Caco-2 (cell line): ENCODE data around the gene CYSLTR2. TPM values are rescaled to one million over a fixed set of nuclear protein-coding genes. Genes with fewer than 3 reads are reported as not detected.

ENCODE experiments used
- BruUV-seq: library from RNA; stranded (reverse); fragments of 400-500 nt; replicated peaks from 2 replicates; lab custom pipeline; 2021; lab: Mats Ljungman, UMichigan
- CTCF ChIA-PET: fragments of 300-600 bp; sonication (Branson Sonifier 250); formaldehyde crosslinking; loops from one replicate; lab custom pipeline; 2022; ENCODE audit warnings: antibody characterized with exemption; lab: Charles Lee
- POLR2A ChIA-PET: fragments of 300-600 bp; sonication (Branson Sonifier 250); formaldehyde crosslinking; loops from one replicate; lab custom pipeline; 2022; ENCODE audit warnings: antibody characterized with exemption; lab: Charles Lee
- DNase-seq, 2 experiments: peaks; one replicate each; pipeline versions ENCODE4 v3.0.0 to v3.0.0-alpha.2; 2020 to 2022
- H3K27me3 ChIP-seq: replicated peaks from 2 replicates; pipeline ENCODE4 v1.6.0; 2011; ENCODE audit warnings: low read length; ENCODE audit not compliant: control insufficient read depth, insufficient read depth
- H3K36me3 ChIP-seq: 2 replicates; pipeline ENCODE4 v1.5.1; 2011; ENCODE audit warnings: low read length; ENCODE audit not compliant: control insufficient read depth, insufficient read depth
- H3K4me1 ChIP-seq: fragments of 250-450 bp; sonication (Bioruptor Pico); 2 replicates; pipeline ENCODE4 v1.5.1; 2020; ENCODE audit warnings: mild to moderate bottlenecking
- H3K4me3 ChIP-seq: 2 replicates; pipeline ENCODE4 v1.5.1; 2011; ENCODE audit warnings: low read depth, mild to moderate bottlenecking, control low read depth, low read length
- H3K9me3 ChIP-seq: fragments of 250-450 bp; sonication (Bioruptor Pico); 2 replicates; pipeline ENCODE4 v1.5.1; 2020; ENCODE audit warnings: mild to moderate bottlenecking, moderate library complexity
- H3K27ac Mint-ChIP-seq: one replicate; pipeline ENCODE4 v1.8.0; 2022; ENCODE audit warnings: mixed read lengths; ENCODE audit not compliant: unreplicated experiment
- H3K27me3 Mint-ChIP-seq: one replicate; pipeline ENCODE4 v1.8.0; 2022; ENCODE audit warnings: mixed read lengths; ENCODE audit not compliant: insufficient read depth, unreplicated experiment
- H3K36me3 Mint-ChIP-seq: one replicate; pipeline ENCODE4 v1.8.0; 2022; ENCODE audit warnings: mild to moderate bottlenecking, mixed read lengths; ENCODE audit not compliant: insufficient read depth, unreplicated experiment
- H3K4me1 Mint-ChIP-seq: one replicate; pipeline ENCODE4 v1.8.0; 2022; ENCODE audit warnings: low read depth, mixed read lengths; ENCODE audit not compliant: unreplicated experiment
- H3K4me3 Mint-ChIP-seq: one replicate; pipeline ENCODE4 v1.8.0; 2022; ENCODE audit warnings: mild to moderate bottlenecking, moderate library complexity, mixed read lengths; ENCODE audit not compliant: unreplicated experiment
- H3K9me3 Mint-ChIP-seq: one replicate; pipeline ENCODE4 v1.8.0; 2022; ENCODE audit warnings: mixed read lengths; ENCODE audit not compliant: unreplicated experiment
- intact Hi-C: fragments of 100-400 bp; cut with micrococcal nuclease; formaldehyde crosslinking; loops from one replicate; pipeline ENCODE4 v1.10.0; 2022; ENCODE audit not compliant: unreplicated experiment
- total RNA-seq: library from RNA; stranded (reverse); gene quantifications from 2 replicates; pipeline ENCODE4 v1.2.3, GENCODE V29; 2022
- TF ChIP-seq, protein P1 (sequence below), 2 experiments: fragments of 200-600 bp in 1 of 2; IDR thresholded peaks; 1 replicate in 1 of 2; 2 replicates in 1 of 2; pipeline versions ENCODE4 v1.5.1 to v1.8.0; 2011 to 2022; ENCODE audit warnings: antibody characterized with exemption in 1 of 2, control low read depth in 1 of 2, inconsistent platforms in 1 of 2, low read depth in 1 of 2, low read length in 1 of 2, mild to moderate bottlenecking in 1 of 2, moderate library complexity in 1 of 2; ENCODE audit not compliant: insufficient read depth in 1 of 2, severe bottlenecking in 1 of 2, unreplicated experiment in 1 of 2

Gene CYSLTR2
- total RNA-seq, 1 experiment from 2014 or later = not detected

DNA sequence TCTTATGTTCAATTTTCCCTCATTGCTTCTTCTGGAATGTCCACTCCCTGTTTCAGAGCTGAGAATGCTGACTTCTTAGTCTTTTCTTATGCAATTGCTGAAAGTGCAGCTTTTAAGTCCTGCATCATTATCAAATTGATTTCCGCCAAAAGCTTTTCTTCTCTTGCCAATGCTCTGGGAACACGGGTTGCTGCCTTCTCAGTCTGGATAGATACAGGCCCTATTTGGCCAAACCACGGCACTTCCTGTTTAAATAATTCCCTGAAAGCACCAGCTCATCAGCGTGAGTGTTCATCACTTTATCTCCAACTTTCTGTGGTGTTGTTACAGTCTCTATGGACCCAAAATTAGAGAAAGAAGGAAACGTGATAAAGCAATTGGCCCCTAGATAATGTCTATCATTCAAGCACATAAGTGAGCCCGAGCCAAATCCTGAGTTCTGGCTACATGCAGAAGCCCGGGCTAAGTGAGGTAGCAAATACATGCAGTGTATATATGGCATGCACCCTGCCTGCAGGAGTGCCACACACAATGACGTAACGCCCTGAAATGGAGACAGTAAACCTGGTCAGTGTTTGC, 85.7 kb downstream of the CYSLTR2 start:
- CTCF ChIA-PET = no interaction called here
- POLR2A ChIA-PET = interaction anchor here (0.6 kb wide), 1 partner anchor 139 kb away, joined by 3 read pairs; no protein-coding TSS in a partner anchor
- no peak overlapping the region for H3K4me3 ChIP-seq
- intact Hi-C loops = no loop called here
- no peaks in the 10 kb centered on the region for H3K4me1 Mint-ChIP-seq
- H3K36me3 ChIP-seq = no peaks in the 10 kb centered on the region
- no peaks in the 10 kb centered on the region for H3K27me3 Mint-ChIP-seq
- H3K4me3 Mint-ChIP-seq = no peak overlapping the region
- H3K4me1 ChIP-seq = no peaks in the 10 kb centered on the region
- no peaks in the 10 kb centered on the region for H3K9me3 ChIP-seq
- BruUV-seq = no TSS peak
- H3K9me3 Mint-ChIP-seq = no peaks in the 10 kb centered on the region
- no peaks in the 10 kb centered on the region for H3K36me3 Mint-ChIP-seq
- TF ChIP-seq, protein P1, sequence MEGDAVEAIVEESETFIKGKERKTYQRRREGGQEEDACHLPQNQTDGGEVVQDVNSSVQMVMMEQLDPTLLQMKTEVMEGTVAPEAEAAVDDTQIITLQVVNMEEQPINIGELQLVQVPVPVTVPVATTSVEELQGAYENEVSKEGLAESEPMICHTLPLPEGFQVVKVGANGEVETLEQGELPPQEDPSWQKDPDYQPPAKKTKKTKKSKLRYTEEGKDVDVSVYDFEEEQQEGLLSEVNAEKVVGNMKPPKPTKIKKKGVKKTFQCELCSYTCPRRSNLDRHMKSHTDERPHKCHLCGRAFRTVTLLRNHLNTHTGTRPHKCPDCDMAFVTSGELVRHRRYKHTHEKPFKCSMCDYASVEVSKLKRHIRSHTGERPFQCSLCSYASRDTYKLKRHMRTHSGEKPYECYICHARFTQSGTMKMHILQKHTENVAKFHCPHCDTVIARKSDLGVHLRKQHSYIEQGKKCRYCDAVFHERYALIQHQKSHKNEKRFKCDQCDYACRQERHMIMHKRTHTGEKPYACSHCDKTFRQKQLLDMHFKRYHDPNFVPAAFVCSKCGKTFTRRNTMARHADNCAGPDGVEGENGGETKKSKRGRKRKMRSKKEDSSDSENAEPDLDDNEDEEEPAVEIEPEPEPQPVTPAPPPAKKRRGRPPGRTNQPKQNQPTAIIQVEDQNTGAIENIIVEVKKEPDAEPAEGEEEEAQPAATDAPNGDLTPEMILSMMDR (IDR thresholded peaks at IDR 0.05; ENCODE audit: insufficient read depth in 1 of 2, low read depth in 1 of 2, low read length in 1 of 2, severe bottlenecking in 1 of 2, unreplicated experiment in 1 of 2) = no peak
- no peak overlapping the region for H3K27ac Mint-ChIP-seq
- DNase-seq = no peak
- 0 out of 2 replicates have a peak, but pooled peaks cover 2% of the 10 kb centered on the region for H3K27me3 ChIP-seq

DNA sequence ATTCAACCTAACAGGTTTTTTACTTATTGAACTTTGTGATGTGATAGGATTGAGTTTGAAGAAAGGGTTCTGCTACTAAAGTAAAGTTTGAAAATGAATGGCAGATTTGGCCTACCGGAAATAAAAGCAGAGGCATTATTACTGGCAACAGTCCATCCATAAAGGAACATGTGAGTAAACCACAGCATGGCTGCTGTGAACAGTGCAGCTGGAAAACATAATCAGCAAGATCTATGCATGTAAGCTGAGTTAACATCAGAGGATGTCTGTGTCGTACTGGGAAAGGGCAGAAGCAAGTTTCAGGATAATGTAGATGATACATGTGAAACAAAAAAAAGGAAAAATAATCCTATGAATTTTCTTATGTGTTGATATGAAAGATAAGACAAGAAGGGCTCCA, 87.6 kb downstream of the CYSLTR2 start:
- no peaks in the 10 kb centered on the region for H3K36me3 Mint-ChIP-seq
- no peak overlapping the region for H3K27ac Mint-ChIP-seq
- H3K9me3 Mint-ChIP-seq = no peaks in the 10 kb centered on the region
- H3K9me3 ChIP-seq = no peaks in the 10 kb centered on the region
- DNase-seq = no peak
- no peak overlapping the region for H3K4me3 Mint-ChIP-seq
- H3K27me3 ChIP-seq = no peaks in the 10 kb centered on the region
- H3K4me3 ChIP-seq = no peak overlapping the region
- TF ChIP-seq, protein P1 (IDR thresholded peaks at IDR 0.05; ENCODE audit: insufficient read depth in 1 of 2, low read depth in 1 of 2, low read length in 1 of 2, severe bottlenecking in 1 of 2, unreplicated experiment in 1 of 2) = no peak
- H3K27me3 Mint-ChIP-seq = no peaks in the 10 kb centered on the region
- H3K4me1 ChIP-seq = no peaks in the 10 kb centered on the region
- POLR2A ChIA-PET = no interaction called here
- no peaks in the 10 kb centered on the region for H3K36me3 ChIP-seq
- no TSS peak for BruUV-seq
- CTCF ChIA-PET = no interaction called here
- no peaks in the 10 kb centered on the region for H3K4me1 Mint-ChIP-seq
- intact Hi-C loops = no loop called here

DNA sequence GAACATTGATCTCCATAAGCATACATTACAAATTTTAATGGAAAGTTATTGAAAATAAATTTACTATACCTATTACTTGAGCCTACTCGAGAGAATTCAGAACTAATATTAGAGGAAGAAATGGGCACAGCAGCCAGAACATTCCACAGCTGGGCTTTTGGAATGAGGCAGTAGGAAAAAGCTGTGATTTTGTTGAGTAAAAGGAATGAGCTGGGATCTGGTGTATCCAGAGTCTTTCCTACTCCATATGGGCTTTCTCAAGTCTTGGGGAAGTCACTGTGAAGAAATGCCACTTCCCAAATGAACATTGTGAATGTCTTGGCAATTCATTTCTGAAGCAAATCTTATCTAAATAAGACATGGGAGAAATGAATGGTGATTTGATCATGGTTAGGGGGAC, 93.1 kb downstream of the CYSLTR2 start:
- H3K27me3 Mint-ChIP-seq = no peaks in the 10 kb centered on the region
- TF ChIP-seq, protein P1 (IDR thresholded peaks at IDR 0.05; ENCODE audit: insufficient read depth in 1 of 2, low read depth in 1 of 2, low read length in 1 of 2, severe bottlenecking in 1 of 2, unreplicated experiment in 1 of 2) = no peak
- no TSS peak for BruUV-seq
- intact Hi-C loops = no loop called here
- Histone ChIP-seq H3K27me3 (no peaks in the 10 kb centered on the region), H3K36me3 (no peaks in the 10 kb centered on the region), H3K9me3 (no peaks in the 10 kb centered on the region), H3K4me3 (no peak overlapping the region), H3K4me1 (no peaks in the 10 kb centered on the region)
- no peaks in the 10 kb centered on the region for H3K36me3 Mint-ChIP-seq
- no peak overlapping the region for H3K4me3 Mint-ChIP-seq
- POLR2A ChIA-PET = no interaction called here
- no peak overlapping the region for H3K27ac Mint-ChIP-seq
- peaks cover 6% of the 10 kb centered on the region for H3K4me1 Mint-ChIP-seq
- CTCF ChIA-PET = no interaction called here
- H3K9me3 Mint-ChIP-seq = no peaks in the 10 kb centered on the region
- DNase-seq = no peak
